H1 (cell line): ENCODE measurements around the gene TMEM120B.

Experiments
- EGR1 ChIP-seq: IDR thresholded peaks from 2 replicates; pipeline ENCODE4 v1.6.1; 2011; ENCODE audit warnings: low read depth, low read length, borderline replicate concordance
- EP300 ChIP-seq, 2 experiments: IDR thresholded peaks; 1 replicate in 1 of 2; 2 replicates in 1 of 2; pipeline ENCODE4 v1.6.1; 2011 to 2012; ENCODE audit warnings: low read depth in 2 of 2, low read length in 2 of 2, mild to moderate bottlenecking in 2 of 2, borderline replicate concordance in 1 of 2, inconsistent platforms in 1 of 2, moderate library complexity in 1 of 2
- EZH2 ChIP-seq: fragments of 200-600 bp; sonication (generic); IDR thresholded peaks from 2 replicates; pipeline ENCODE4 v1.7.1; 2012; ENCODE audit warnings: low read depth, mild to moderate bottlenecking, moderate library complexity, low read length, inconsistent platforms; ENCODE audit not compliant: severe bottlenecking
- JUND ChIP-seq: IDR thresholded peaks from 2 replicates; pipeline ENCODE4 v1.6.1; 2011; ENCODE audit warnings: mild to moderate bottlenecking, improper control_type of control experiment, low read length
- NRF1 ChIP-seq: IDR thresholded peaks from 2 replicates; pipeline ENCODE4 v1.6.1; 2011; ENCODE audit warnings: mild to moderate bottlenecking, low read depth, low read length, improper control_type of control experiment
- POLR2A ChIP-seq, 2 experiments: IDR thresholded peaks; 1 replicate in 1 of 2; 2 replicates in 1 of 2; pipeline ENCODE4 v1.6.1; 2011; ENCODE audit warnings: low read depth in 2 of 2, low read length in 2 of 2, mild to moderate bottlenecking in 2 of 2; ENCODE audit errors: control extremely low read depth in 1 of 2
- SIX5 ChIP-seq: IDR thresholded peaks from 2 replicates; pipeline ENCODE4 v1.6.1; 2011; ENCODE audit warnings: mild to moderate bottlenecking, low read depth, low read length
- SRF ChIP-seq: IDR thresholded peaks from 2 replicates; pipeline ENCODE4 v1.6.1; 2011; ENCODE audit warnings: mild to moderate bottlenecking, low read depth, low read length, moderate library complexity
- TF ChIP-seq, protein P1 (sequence below), 3 experiments: IDR thresholded peaks; 1 replicate in 2 of 3; 2 replicates in 1 of 3; pipeline versions ENCODE4 v1.5.1 to v1.6.1; 2011; ENCODE audit warnings: low read length in 3 of 3, mild to moderate bottlenecking in 3 of 3, inconsistent platforms in 2 of 3, low read depth in 1 of 3, moderate library complexity in 1 of 3; ENCODE audit not compliant: insufficient read depth in 1 of 3; ENCODE audit errors: control extremely low read depth in 1 of 3
- TF ChIP-seq, protein P2 (sequence below): IDR thresholded peaks from 2 replicates; pipeline ENCODE4 v1.6.1; 2012; ENCODE audit warnings: low read length, inconsistent platforms
- TF ChIP-seq, protein P3 (sequence below): IDR thresholded peaks from 2 replicates; pipeline ENCODE4 v1.6.1; 2012; ENCODE audit warnings: inconsistent platforms

DNA sequence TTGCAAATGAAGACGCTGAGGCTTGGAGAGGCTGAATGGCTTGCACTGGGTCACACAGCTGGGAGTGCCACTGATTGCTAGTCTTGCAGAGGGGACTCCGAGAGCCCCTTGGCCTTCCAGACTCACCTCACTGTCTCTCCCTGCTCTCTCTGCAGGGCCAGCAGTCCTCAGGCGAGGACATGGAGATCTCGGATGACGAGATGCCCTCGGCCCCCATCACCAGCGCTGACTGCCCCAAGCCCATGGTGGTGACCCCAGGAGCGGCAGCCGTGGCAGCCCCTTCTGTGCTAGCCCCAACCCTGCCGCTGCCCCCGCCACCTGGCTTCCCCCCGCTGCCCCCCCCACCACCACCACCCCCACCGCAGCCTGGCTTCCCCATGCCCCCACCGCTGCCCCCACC lies 101.4 kb downstream of the TMEM120B start:
- TF ChIP-seq EZH2 (no peak), EP300 (IDR thresholded peaks at IDR 0.05; ENCODE audit: borderline replicate concordance in 1 of 2, low read depth in 2 of 2, low read length in 2 of 2) (no peak), EGR1 (no peak), JUND (no peak), SRF (no peak), POLR2A (IDR thresholded peaks at IDR 0.05; ENCODE audit: control extremely low read depth in 1 of 2, low read depth in 2 of 2, low read length in 2 of 2) (no peak), SIX5 (no peak), NRF1 (no peak)
- TF ChIP-seq, protein P1, sequence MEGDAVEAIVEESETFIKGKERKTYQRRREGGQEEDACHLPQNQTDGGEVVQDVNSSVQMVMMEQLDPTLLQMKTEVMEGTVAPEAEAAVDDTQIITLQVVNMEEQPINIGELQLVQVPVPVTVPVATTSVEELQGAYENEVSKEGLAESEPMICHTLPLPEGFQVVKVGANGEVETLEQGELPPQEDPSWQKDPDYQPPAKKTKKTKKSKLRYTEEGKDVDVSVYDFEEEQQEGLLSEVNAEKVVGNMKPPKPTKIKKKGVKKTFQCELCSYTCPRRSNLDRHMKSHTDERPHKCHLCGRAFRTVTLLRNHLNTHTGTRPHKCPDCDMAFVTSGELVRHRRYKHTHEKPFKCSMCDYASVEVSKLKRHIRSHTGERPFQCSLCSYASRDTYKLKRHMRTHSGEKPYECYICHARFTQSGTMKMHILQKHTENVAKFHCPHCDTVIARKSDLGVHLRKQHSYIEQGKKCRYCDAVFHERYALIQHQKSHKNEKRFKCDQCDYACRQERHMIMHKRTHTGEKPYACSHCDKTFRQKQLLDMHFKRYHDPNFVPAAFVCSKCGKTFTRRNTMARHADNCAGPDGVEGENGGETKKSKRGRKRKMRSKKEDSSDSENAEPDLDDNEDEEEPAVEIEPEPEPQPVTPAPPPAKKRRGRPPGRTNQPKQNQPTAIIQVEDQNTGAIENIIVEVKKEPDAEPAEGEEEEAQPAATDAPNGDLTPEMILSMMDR (IDR thresholded peaks at IDR 0.05; ENCODE audit: control extremely low read depth in 1 of 3, insufficient read depth in 1 of 3, low read depth in 1 of 3, low read length in 3 of 3), result no peak
- TF ChIP-seq, protein P2, sequence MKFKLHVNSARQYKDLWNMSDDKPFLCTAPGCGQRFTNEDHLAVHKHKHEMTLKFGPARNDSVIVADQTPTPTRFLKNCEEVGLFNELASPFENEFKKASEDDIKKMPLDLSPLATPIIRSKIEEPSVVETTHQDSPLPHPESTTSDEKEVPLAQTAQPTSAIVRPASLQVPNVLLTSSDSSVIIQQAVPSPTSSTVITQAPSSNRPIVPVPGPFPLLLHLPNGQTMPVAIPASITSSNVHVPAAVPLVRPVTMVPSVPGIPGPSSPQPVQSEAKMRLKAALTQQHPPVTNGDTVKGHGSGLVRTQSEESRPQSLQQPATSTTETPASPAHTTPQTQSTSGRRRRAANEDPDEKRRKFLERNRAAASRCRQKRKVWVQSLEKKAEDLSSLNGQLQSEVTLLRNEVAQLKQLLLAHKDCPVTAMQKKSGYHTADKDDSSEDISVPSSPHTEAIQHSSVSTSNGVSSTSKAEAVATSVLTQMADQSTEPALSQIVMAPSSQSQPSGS, result no peak
- TF ChIP-seq, protein P3, sequence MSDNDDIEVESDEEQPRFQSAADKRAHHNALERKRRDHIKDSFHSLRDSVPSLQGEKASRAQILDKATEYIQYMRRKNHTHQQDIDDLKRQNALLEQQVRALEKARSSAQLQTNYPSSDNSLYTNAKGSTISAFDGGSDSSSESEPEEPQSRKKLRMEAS, result no peak
